ENCODE data around the gene TOR2A. TPM values are rescaled to one million over a fixed set of nuclear protein-coding genes. Genes with fewer than 3 reads are reported as not detected.

Gene TOR2A
- polyA plus RNA-seq, 1 donor (not counting 4 experiments of a cell fraction or from before 2014, with no cell fraction given): 2.3 TPM

GRCh38 chr9:127749090-127749787, 14.1 kb upstream of the TOR2A start:
- no peak for DNase-seq (ENCODE audit: low read depth, low spot score)

GRCh38 chr9:127746959-127747569, 12.0 kb upstream of the TOR2A start:
- H3K79me2 ChIP-seq (ENCODE audit: control insufficient read depth, insufficient read depth, low read length): no peaks in the 10 kb centered on the region
- H3K36me3 ChIP-seq (ENCODE audit: control insufficient read depth in 2 of 2, extremely low read depth in 1 of 2, insufficient read depth in 2 of 2, low read length in 2 of 2): no peaks in the 10 kb centered on the region
- peaks cover 2% of the 10 kb centered on the region for H3K27me3 ChIP-seq (ENCODE audit: control insufficient read depth, extremely low read depth, insufficient read depth, low read length)
- DNase-seq (ENCODE audit: low read depth, low spot score) (no peak), FAIRE-seq (no peak)
- H2AFZ ChIP-seq (ENCODE audit: control insufficient read depth, low read length): no peak overlapping the region
- no peaks in the 10 kb centered on the region for H3K9me1 ChIP-seq (ENCODE audit: control insufficient read depth, extremely low read depth, insufficient read depth, low read length)
- peaks cover 4% of the 10 kb centered on the region for H3K4me1 ChIP-seq (ENCODE audit: control insufficient read depth, extremely low read depth, insufficient read depth, low read length)
- no peak overlapping the region for H3K4me3 ChIP-seq (ENCODE audit: control insufficient read depth in 2 of 3, extremely low read depth in 1 of 3, insufficient read depth in 2 of 3, low read depth in 1 of 3, low read length in 3 of 3)
- H3K27ac ChIP-seq (ENCODE audit: control insufficient read depth, insufficient read depth, low read length): no peak overlapping the region
- no peak overlapping the region for H3K9ac ChIP-seq (ENCODE audit: control insufficient read depth, extremely low read depth, insufficient read depth, low read length)
- H4K20me1 ChIP-seq (ENCODE audit: control insufficient read depth, extremely low read depth, insufficient read depth, low read length): no peaks in the 10 kb centered on the region
- TF ChIP-seq EZH2 (IDR thresholded peaks at IDR 0.05; ENCODE audit: low read length): no peak
- dilution Hi-C loops (cut with MboI; ENCODE audit: extremely low pct_ligation_motif_present, low sequenced_read_pairs): no loop called here
- no peaks in the 10 kb centered on the region for H3K9me3 ChIP-seq (ENCODE audit: control insufficient read depth, low read depth, low read length)
- H3K4me2 ChIP-seq (ENCODE audit: control insufficient read depth, extremely low read depth, insufficient read depth, low read depth, low read length): no peak overlapping the region

More at GRCh38 chr9:127749090-127749787, 14.1 kb upstream of the TOR2A start:
- Histone ChIP-seq H3K4me1 (ENCODE audit: control insufficient read depth, extremely low read depth, insufficient read depth, low read length) (no peaks in the 10 kb centered on the region), H4K20me1 (ENCODE audit: control insufficient read depth, extremely low read depth, insufficient read depth, low read length) (no peaks in the 10 kb centered on the region), H3K4me2 (ENCODE audit: control insufficient read depth, extremely low read depth, insufficient read depth, low read depth, low read length) (no peak overlapping the region), H3K4me3 (ENCODE audit: control insufficient read depth in 2 of 3, extremely low read depth in 1 of 3, insufficient read depth in 2 of 3, low read depth in 1 of 3, low read length in 3 of 3) (no peak overlapping the region), H3K9me1 (ENCODE audit: control insufficient read depth, extremely low read depth, insufficient read depth, low read length) (no peaks in the 10 kb centered on the region), H3K79me2 (ENCODE audit: control insufficient read depth, insufficient read depth, low read length) (no peaks in the 10 kb centered on the region), H2AFZ (ENCODE audit: control insufficient read depth, low read length) (no peak overlapping the region), H3K27me3 (ENCODE audit: control insufficient read depth, extremely low read depth, insufficient read depth, low read length) (peaks cover 24% of the 10 kb centered on the region), H3K9me3 (ENCODE audit: control insufficient read depth, low read depth, low read length) (no peaks in the 10 kb centered on the region), H3K36me3 (ENCODE audit: control insufficient read depth in 2 of 2, extremely low read depth in 1 of 2, insufficient read depth in 2 of 2, low read length in 2 of 2) (no peaks in the 10 kb centered on the region), H3K27ac (ENCODE audit: control insufficient read depth, insufficient read depth, low read length) (no peak overlapping the region), H3K9ac (ENCODE audit: control insufficient read depth, extremely low read depth, insufficient read depth, low read length) (no peak overlapping the region)
- no peak for TF ChIP-seq CTCF (optimal IDR thresholded peaks at IDR 0.05 in 1 of 3, IDR thresholded peaks at IDR 0.05 in 1 of 3, conservative IDR thresholded peaks at IDR 0.05 in 1 of 3; ENCODE audit: extremely low read depth in 1 of 3, insufficient read depth in 2 of 3, low read length in 3 of 3)
- TF ChIP-seq EZH2 (IDR thresholded peaks at IDR 0.05; ENCODE audit: low read length): no peak
- no peak for FAIRE-seq
- dilution Hi-C loops (cut with MboI; ENCODE audit: extremely low pct_ligation_motif_present, low sequenced_read_pairs): no loop called here
